IMR-90 (cell line): ENCODE measurements around the gene EPC1. TPM values are rescaled to one million over a fixed set of nuclear protein-coding genes. Genes with fewer than 3 reads are reported as not detected.

Source experiments
- ATAC-seq: fragments of 200-7000 bp; cut with Tn5 transposase; 2 replicates; pipeline ENCODE4 v1.9.1; 2020; ENCODE audit warnings: low read depth, mild to moderate bottlenecking, moderate library complexity
- BruUV-seq: library from RNA; stranded (reverse); fragments of 400-500 nt; replicated peaks from 2 replicates; lab custom pipeline; 2021; lab: Mats Ljungman, UMichigan
- CTCF ChIA-PET: fragments of 300-600 bp; formaldehyde crosslinking; extraction: SDS; loops from one replicate; lab custom pipeline; 2021; ENCODE audit warnings: antibody characterized with exemption; lab: Yijun Ruan, JAX
- POLR2A ChIA-PET: fragments of 300-600 bp; sonication (Branson Sonifier 250); formaldehyde crosslinking; loops from one replicate; lab custom pipeline; 2022; ENCODE audit warnings: antibody characterized with exemption; ENCODE audit not compliant: unreplicated experiment; lab: Charles Lee
- DNase-seq: peaks from one replicate; pipeline ENCODE4 v3.0.0; 2013
- H2AFZ ChIP-seq: replicated peaks from 2 replicates; pipeline ENCODE3; 2013; ENCODE audit warnings: low read length, mild to moderate bottlenecking; ENCODE audit not compliant: poor library complexity
- H2AK5ac ChIP-seq: 2 replicates; pipeline ENCODE4 v1.6.1; 2013; ENCODE audit warnings: low read depth, low read length, inconsistent platforms
- H2AK9ac ChIP-seq: replicated peaks from 2 replicates; pipeline ENCODE3; 2013; ENCODE audit warnings: mild to moderate bottlenecking, low read depth, low read length, moderate library complexity; ENCODE audit not compliant: poor library complexity
- H2BK120ac ChIP-seq: 2 replicates; pipeline ENCODE4 v1.6.1; 2013; ENCODE audit warnings: low read depth, low read length, inconsistent platforms
- H2BK15ac ChIP-seq: 3 replicates; pipeline ENCODE4 v1.6.1; 2013; ENCODE audit warnings: low read depth, low read length, inconsistent platforms
- H2BK20ac ChIP-seq: 2 replicates; pipeline ENCODE4 v1.6.1; 2013; ENCODE audit warnings: low read depth, mild to moderate bottlenecking, inconsistent platforms, low read length, moderate library complexity
- H2BK5ac ChIP-seq: 2 replicates; pipeline ENCODE4 v1.6.1; 2013; ENCODE audit warnings: mild to moderate bottlenecking, low read depth, low read length, inconsistent platforms; ENCODE audit not compliant: poor library complexity, severe bottlenecking
- H3K14ac ChIP-seq: replicated peaks from 2 replicates; pipeline ENCODE4 v1.6.1; 2013; ENCODE audit warnings: low read depth, low read length, inconsistent platforms
- H3K18ac ChIP-seq: 2 replicates; pipeline ENCODE4 v1.6.1; 2013; ENCODE audit warnings: low read depth, low read length, control low read depth
- H3K23ac ChIP-seq: 2 replicates; pipeline ENCODE4 v1.6.1; 2013; ENCODE audit warnings: low read depth, low read length, inconsistent platforms
- H3K27ac ChIP-seq: 2 replicates; pipeline ENCODE4 v1.5.1; 2013; ENCODE audit warnings: mild to moderate bottlenecking, control low read depth, low read length; ENCODE audit not compliant: insufficient read depth
- H3K27me3 ChIP-seq: 2 replicates; pipeline ENCODE4 v1.6.1; 2013; ENCODE audit warnings: low read length; ENCODE audit not compliant: control insufficient read depth, insufficient read depth
- H3K36me3 ChIP-seq: 2 replicates; pipeline ENCODE4 v1.6.1; 2013; ENCODE audit warnings: low read length, mixed read lengths; ENCODE audit not compliant: control insufficient read depth, insufficient read depth
- H3K4ac ChIP-seq: 2 replicates; pipeline ENCODE4 v1.6.1; 2013; ENCODE audit warnings: low read depth, low read length, inconsistent platforms
- H3K4me1 ChIP-seq: 2 replicates; pipeline ENCODE4 v1.6.1; 2013; ENCODE audit warnings: low read length, mixed read lengths; ENCODE audit not compliant: control insufficient read depth, insufficient read depth
- H3K4me2 ChIP-seq: 2 replicates; pipeline ENCODE4 v1.6.1; 2013; ENCODE audit warnings: low read depth, mild to moderate bottlenecking, control low read depth, low read length, moderate library complexity
- H3K4me3 ChIP-seq: 2 replicates; pipeline ENCODE4 v1.5.1; 2013; ENCODE audit warnings: low read depth, mild to moderate bottlenecking, control low read depth, low read length, moderate library complexity; ENCODE audit not compliant: insufficient read depth
- H3K56ac ChIP-seq: 2 replicates; pipeline ENCODE4 v1.6.1; 2013; ENCODE audit warnings: low read length, inconsistent platforms; ENCODE audit not compliant: insufficient read depth; ENCODE audit errors: extremely low read depth
- H3K79me1 ChIP-seq, 2 experiments: 2 replicates each; pipeline ENCODE4 v1.6.1; 2013; ENCODE audit warnings: low read length in 2 of 2, inconsistent platforms in 1 of 2, low read depth in 1 of 2
- H3K9ac ChIP-seq: 2 replicates; pipeline ENCODE4 v1.6.1; 2013; ENCODE audit warnings: low read depth, low read length, control low read depth
- H3K9me1 ChIP-seq: 2 replicates; pipeline ENCODE4 v1.6.1; 2013; ENCODE audit warnings: low read length, inconsistent platforms; ENCODE audit not compliant: insufficient read depth
- H3K9me3 ChIP-seq: 2 replicates; pipeline ENCODE4 v1.6.1; 2013; ENCODE audit warnings: low read length; ENCODE audit not compliant: control insufficient read depth, insufficient read depth
- H4K20me1 ChIP-seq: 2 replicates; pipeline ENCODE4 v1.6.1; 2013; ENCODE audit warnings: low read length, inconsistent platforms; ENCODE audit not compliant: insufficient read depth
- H4K5ac ChIP-seq: 2 replicates; pipeline ENCODE4 v1.6.1; 2013; ENCODE audit warnings: mild to moderate bottlenecking, low read depth, low read length, control low read depth
- H4K8ac ChIP-seq, 2 experiments: 2 replicates each; pipeline ENCODE4 v1.6.1; 2013; ENCODE audit warnings: low read depth in 2 of 2, low read length in 2 of 2, control low read depth in 1 of 2, inconsistent platforms in 1 of 2
- H4K91ac ChIP-seq: 2 replicates; pipeline ENCODE4 v1.6.1; 2013; ENCODE audit warnings: low read depth, low read length, inconsistent platforms; ENCODE audit not compliant: insufficient read depth
- CHD1 ChIP-seq: IDR thresholded peaks from 2 replicates; pipeline ENCODE4 v1.6.1; 2012; ENCODE audit warnings: low read depth, low read length, improper control_type of control experiment
- MAFK ChIP-seq: IDR thresholded peaks from 2 replicates; pipeline ENCODE4 v1.6.1; 2012; ENCODE audit warnings: low read depth, low read length, improper control_type of control experiment
- WGBS, 2 experiments: methylation state at CpG; one replicate each; pipeline versions ENCODE4 v1.1.5 to v1.1.7; 2013; ENCODE audit warnings: missing lambda C conversion rate in 2 of 2; ENCODE audit not compliant: insufficient read length in 1 of 2; ENCODE audit errors: extremely low coverage in 2 of 2; 5-methylcytosine and 5-hydroxymethylcytosine counted together
- dilution Hi-C: fragments of 300-500 bp; cut with HindIII; formaldehyde crosslinking; loops from one replicate; pipeline ENCODE4 v1.14.3; 2018; ENCODE audit warnings: low sequenced_read_pairs; ENCODE audit not compliant: unreplicated experiment
- in situ Hi-C: fragments of 300-500 bp; cut with MboI; formaldehyde crosslinking; loops from 3 replicates; pipeline ENCODE4 v1.14.3; 2019; ENCODE audit warnings: low sequenced_read_pairs, inconsistent platforms, mixed read lengths
- intact Hi-C: fragments of 100-400 bp; cut with micrococcal nuclease; formaldehyde crosslinking; loops from 2 replicates; pipeline ENCODE4 v1.10.0; 2022
- polyA plus RNA-seq, 3 experiments: library from polyadenylated mRNA; depleted of rRNA; stranded (reverse); fragments of >200 nt; gene quantifications; 2 replicates each; pipeline ENCODE4 v1.2.3, GENCODE V29; 2012; ENCODE audit warnings: low replicate concordance in 1 of 3
- total RNA-seq: library from RNA; depleted of rRNA; stranded (reverse); fragments of >200 nt; gene quantifications from 2 replicates; pipeline ENCODE4 v1.2.3, GENCODE V29; 2012

Gene EPC1
- total and polyA plus RNA-seq, 2 of the 4 experiments (the other 2 are of a cell fraction): 21.9 to 23.5 TPM

DNA sequence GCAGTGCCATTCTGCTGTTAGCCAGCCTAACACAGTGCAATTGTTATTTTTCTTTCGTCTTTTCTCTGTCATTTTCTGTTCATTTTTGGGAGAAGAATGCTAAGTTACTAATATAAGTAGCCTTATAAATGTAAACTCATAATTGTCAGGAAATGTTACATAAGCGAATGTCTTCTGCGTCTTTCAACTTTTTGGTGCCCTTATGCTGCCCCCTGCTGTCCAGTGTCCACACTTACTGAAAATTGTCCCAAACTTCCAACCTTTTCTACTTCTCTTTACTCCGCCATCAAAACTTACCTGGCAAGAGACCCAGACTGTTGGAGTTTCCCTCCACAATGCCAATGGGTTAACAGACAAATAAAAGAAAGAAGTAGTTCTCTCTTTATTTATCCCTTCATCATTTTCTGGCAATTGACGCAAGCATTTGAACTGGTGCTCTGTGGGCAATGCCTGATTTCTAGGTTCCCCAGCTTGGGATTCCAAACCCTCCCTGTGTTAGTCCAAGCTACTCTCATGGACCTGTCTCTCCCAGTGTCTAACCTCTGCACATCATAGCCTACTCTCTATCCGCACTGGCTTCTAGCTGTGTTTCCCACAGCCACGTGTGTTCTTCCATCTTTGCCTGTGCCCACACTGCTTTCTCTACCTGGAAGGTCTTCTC is 21.0 kb upstream of the EPC1 start (continued):
- TF ChIP-seq MAFK: no peak

DNA sequence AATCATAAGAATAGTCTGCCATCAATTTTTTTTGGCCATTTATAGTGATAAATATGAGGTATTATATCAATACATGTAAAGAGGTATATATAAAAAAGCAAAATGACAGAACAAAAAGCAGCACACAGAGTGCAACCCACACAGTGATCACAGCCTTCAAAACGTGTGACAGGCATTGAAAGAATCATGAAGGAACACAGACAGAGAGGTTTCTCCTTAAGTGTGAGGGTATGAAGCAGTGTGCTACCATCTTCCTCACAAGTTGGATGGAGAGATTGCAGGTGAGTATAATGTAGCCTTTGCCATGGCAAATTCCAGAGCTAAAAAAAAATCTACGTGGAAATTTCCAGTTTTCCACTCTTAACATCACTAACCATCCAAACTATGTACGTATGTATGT is 19.6 kb upstream of the EPC1 start:
- no TSS peak for BruUV-seq

More for the DNA sequence above, 19.6 kb upstream of the EPC1 start:
- Histone ChIP-seq H2BK20ac (no peak overlapping the region), H3K23ac (no peak overlapping the region), H3K9ac (no peak overlapping the region), H3K4ac (no peak overlapping the region), H3K18ac (no peak overlapping the region), H3K27me3 (no peaks in the 10 kb centered on the region), H3K56ac (no peak overlapping the region), H2AK9ac (no peak overlapping the region), H3K14ac (no peak overlapping the region), H3K4me2 (no peak overlapping the region), H2BK5ac (no peak overlapping the region), H3K9me3 (no peaks in the 10 kb centered on the region), H4K5ac (no peak overlapping the region), H4K20me1 (peaks cover 21% of the 10 kb centered on the region; the same call in 1 of the 2 replicates), H2BK120ac (no peak overlapping the region), H2AFZ (no peak overlapping the region), H3K27ac (no peak overlapping the region), H2AK5ac (no peak overlapping the region), H3K4me1 (no peaks in the 10 kb centered on the region; the same call in 1 of the 2 replicates), H3K4me3 (no peak overlapping the region), H3K79me1 (peaks cover 25 to 43% of the 10 kb centered on the region in 2 experiments), H4K91ac (no peak overlapping the region), H3K9me1 (no peaks in the 10 kb centered on the region), H4K8ac (no peak overlapping the region), H2BK15ac (no peak overlapping the region), H3K36me3 (no peaks in the 10 kb centered on the region)
- in situ Hi-C loops (no loop called here), intact Hi-C loops (loop anchor here (2.0 kb wide), 1 partner anchor 110 kb away; no protein-coding TSS in a partner anchor), dilution Hi-C loops (no loop called here)
- no peak for TF ChIP-seq CHD1
- TF ChIP-seq MAFK: no peak
- no peak for DNase-seq
- POLR2A ChIA-PET: no interaction called here
- CTCF ChIA-PET: no interaction called here
- no peak for ATAC-seq
- no CpG with 5 or more reads among the region's 3 CpGs for WGBS, 2 experiments
